Ovary (tissue), 3 donors: ENCODE data around the gene CLDN9.

ENCODE experiments used
- CTCF ChIP-seq, 3 donors: fragments of 450-650 bp in 2 of 3; fragments of 200-600 bp in 1 of 3; IDR thresholded peaks; one replicate each; pipeline versions ENCODE4 v1.5.1 to v1.8.0; 2016 to 2022; ENCODE audit warnings: antibody characterized with exemption in 3 of 3, mild to moderate bottlenecking in 1 of 3
- POLR2A ChIP-seq: fragments of 450-650 bp; IDR thresholded peaks from one replicate; pipeline ENCODE4 v1.6.1; 2017; ENCODE audit warnings: antibody characterized with exemption, mild to moderate bottlenecking, moderate library complexity
- donor health status: DM: no; HTN: no; CAD: no.

GRCh38 chr16:2966808-2967191 lies 45.9 kb upstream of the CLDN9 start:
- TF ChIP-seq POLR2A (no peak), CTCF (IDR thresholded peaks at IDR 0.05) (no peak)
